MM.1S (cell line): Measurements from ENCODE around the gene TTLL4.

ENCODE experiments used
- EZH2 ChIP-seq: fragments of 300-600 bp; sonication (generic); optimal IDR thresholded peaks from 2 replicates; pipeline ENCODE3; 2017; ENCODE audit warnings: low read depth, mild to moderate bottlenecking, antibody characterized with exemption, low read length, mixed read lengths
- EZH2phosphoT487 ChIP-seq: fragments of 300-600 bp; sonication (generic); IDR thresholded peaks from 2 replicates; pipeline ENCODE4 v1.6.1; 2018; ENCODE audit warnings: antibody characterized with exemption, low read length
- TF ChIP-seq, protein P1 (sequence below): fragments of 300-600 bp; sonication (generic); IDR thresholded peaks from 2 replicates; pipeline ENCODE4 v1.5.1; 2016; ENCODE audit warnings: antibody characterized with exemption, low read length, mixed read lengths

DNA sequence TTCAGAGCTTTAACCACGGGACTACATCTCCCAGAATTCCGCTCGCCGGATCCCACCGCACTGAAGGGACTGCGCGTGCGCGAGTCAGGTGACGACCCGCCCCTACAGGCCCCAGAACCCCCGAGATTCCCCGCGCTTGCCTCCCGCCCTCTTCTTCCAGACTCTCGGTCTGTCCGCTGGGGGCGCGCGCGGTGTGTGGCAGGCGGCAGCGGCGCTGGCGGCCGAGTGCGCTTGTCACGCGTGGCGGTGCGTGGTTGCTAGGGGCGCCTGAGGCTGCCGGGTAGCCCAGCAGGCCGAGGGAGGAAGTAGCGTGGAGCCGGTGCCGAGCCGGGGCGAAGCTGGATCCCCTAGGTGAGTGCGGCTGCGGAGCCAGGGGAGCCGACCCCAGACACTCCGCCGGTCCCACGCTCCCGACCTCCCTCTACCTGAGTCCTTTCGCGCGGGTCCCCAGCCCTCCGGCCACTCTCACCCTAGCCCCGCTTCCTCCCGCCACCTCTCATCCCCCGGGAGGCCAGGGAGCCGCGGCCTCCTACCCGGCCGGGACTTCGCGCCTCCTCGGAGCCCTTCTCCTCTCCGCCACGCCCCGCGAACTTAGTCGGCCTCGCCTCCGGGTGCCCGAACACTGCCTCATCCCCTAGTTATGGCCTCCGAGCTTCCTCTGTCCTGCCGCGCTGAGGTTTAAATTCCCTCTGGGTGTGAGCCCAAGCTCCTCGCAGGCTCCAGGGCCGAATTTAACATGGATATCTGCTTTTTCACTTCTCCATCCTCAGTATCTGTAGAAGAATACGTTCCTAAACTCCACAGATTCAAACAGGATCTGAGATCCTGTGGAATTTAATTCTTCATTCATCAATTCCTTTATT, at the start of gene TTLL4:
- TF ChIP-seq, protein P1, sequence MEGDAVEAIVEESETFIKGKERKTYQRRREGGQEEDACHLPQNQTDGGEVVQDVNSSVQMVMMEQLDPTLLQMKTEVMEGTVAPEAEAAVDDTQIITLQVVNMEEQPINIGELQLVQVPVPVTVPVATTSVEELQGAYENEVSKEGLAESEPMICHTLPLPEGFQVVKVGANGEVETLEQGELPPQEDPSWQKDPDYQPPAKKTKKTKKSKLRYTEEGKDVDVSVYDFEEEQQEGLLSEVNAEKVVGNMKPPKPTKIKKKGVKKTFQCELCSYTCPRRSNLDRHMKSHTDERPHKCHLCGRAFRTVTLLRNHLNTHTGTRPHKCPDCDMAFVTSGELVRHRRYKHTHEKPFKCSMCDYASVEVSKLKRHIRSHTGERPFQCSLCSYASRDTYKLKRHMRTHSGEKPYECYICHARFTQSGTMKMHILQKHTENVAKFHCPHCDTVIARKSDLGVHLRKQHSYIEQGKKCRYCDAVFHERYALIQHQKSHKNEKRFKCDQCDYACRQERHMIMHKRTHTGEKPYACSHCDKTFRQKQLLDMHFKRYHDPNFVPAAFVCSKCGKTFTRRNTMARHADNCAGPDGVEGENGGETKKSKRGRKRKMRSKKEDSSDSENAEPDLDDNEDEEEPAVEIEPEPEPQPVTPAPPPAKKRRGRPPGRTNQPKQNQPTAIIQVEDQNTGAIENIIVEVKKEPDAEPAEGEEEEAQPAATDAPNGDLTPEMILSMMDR = peak; percentile 83
- no peak for TF ChIP-seq EZH2
- TF ChIP-seq EZH2phosphoT487 = no peak
